GM12878 (cell line): ENCODE data around the gene FYB1. TPM values are rescaled to one million over a fixed set of nuclear protein-coding genes. Genes with fewer than 3 reads are reported as not detected.

Experiments used
- ATAC-seq: fragments of 200-7000 bp; cut with Tn5 transposase; 3 replicates; pipeline ENCODE4 v1.9.1; 2020; ENCODE audit warnings: mild to moderate bottlenecking, moderate library complexity
- BruUV-seq: library from RNA; stranded (reverse); fragments of 400-500 nt; replicated peaks from 2 replicates; lab custom pipeline; 2021; lab: Mats Ljungman, UMichigan
- CTCF ChIA-PET: fragments of 300-600 bp; sonication (Branson Sonifier 250); formaldehyde crosslinking; extraction: SDS; loops from one replicate; lab custom pipeline; 2021; ENCODE audit warnings: inconsistent platforms; lab: Yijun Ruan, JAX
- POLR2A ChIA-PET: fragments of 350-600 bp; formaldehyde crosslinking; extraction: SDS; loops from one replicate; lab custom pipeline; 2021; ENCODE audit warnings: inconsistent platforms; lab: Charles Lee
- RAD21 ChIA-PET: fragments of 300-600 bp; sonication (Branson Sonifier 250); formaldehyde crosslinking; loops from one replicate; lab custom pipeline; 2023; ENCODE audit warnings: antibody characterized with exemption; ENCODE audit not compliant: unreplicated experiment; lab: Charles Lee
- SMC1A ChIA-PET: fragments of 300-600 bp; sonication (Branson Sonifier 250); formaldehyde crosslinking; loops from one replicate; lab custom pipeline; 2023; ENCODE audit not compliant: unreplicated experiment, uncharacterized antibody; lab: Charles Lee
- DNase-seq: peaks from one replicate; pipeline ENCODE4 v3.0.0-alpha.2; 2011; ENCODE audit warnings: low read depth, low spot score
- FAIRE-seq: peaks from 3 replicates; lab custom pipeline; 2011; peaks lifted over from hg19 to GRCh38; lab: Jason Lieb, UNC
- H2AFZ ChIP-seq: 2 replicates; pipeline ENCODE4 v1.6.0; 2011; ENCODE audit warnings: low read depth, low read length, control low read depth; ENCODE audit not compliant: control insufficient read depth
- H3K27ac ChIP-seq: 2 replicates; pipeline ENCODE4 v1.5.1; 2011; ENCODE audit warnings: control low read depth; ENCODE audit not compliant: control insufficient read depth, insufficient read depth
- H3K27me3 ChIP-seq, 2 experiments: replicated peaks in 1 of 2; 2 replicates each; pipeline versions ENCODE4 v1.6.0 to v1.6.1; 2011; ENCODE audit warnings: low read length in 1 of 2; ENCODE audit not compliant: control insufficient read depth in 2 of 2, insufficient read depth in 2 of 2
- H3K36me3 ChIP-seq, 2 experiments: 2 replicates each; pipeline ENCODE4 v1.5.1; 2011; ENCODE audit warnings: low read length in 1 of 2; ENCODE audit not compliant: control insufficient read depth in 2 of 2, insufficient read depth in 2 of 2
- H3K4me1 ChIP-seq: 2 replicates; pipeline ENCODE4 v1.6.1; 2011; ENCODE audit warnings: mild to moderate bottlenecking, low read length, moderate library complexity, mixed read lengths; ENCODE audit not compliant: control insufficient read depth, insufficient read depth
- H3K4me2 ChIP-seq: 2 replicates; pipeline ENCODE4 v1.6.0; 2011; ENCODE audit warnings: control low read depth; ENCODE audit not compliant: control insufficient read depth, insufficient read depth
- H3K4me3 ChIP-seq: fragments of 200-600 bp; sonication (generic); 2 replicates; pipeline ENCODE4 v1.5.1; 2016
- H3K79me2 ChIP-seq: 2 replicates; pipeline ENCODE4 v1.6.0; 2011; ENCODE audit warnings: low read length; ENCODE audit not compliant: control insufficient read depth, insufficient read depth
- H3K9ac ChIP-seq: 2 replicates; pipeline ENCODE4 v1.8.0; 2011; ENCODE audit warnings: low read length, control low read depth, mixed read lengths; ENCODE audit not compliant: control insufficient read depth, insufficient read depth
- H3K9me3 ChIP-seq: replicated peaks from 3 replicates; pipeline ENCODE4 v1.5.1; 2011; ENCODE audit warnings: mild to moderate bottlenecking, low read length; ENCODE audit not compliant: control insufficient read depth, insufficient read depth
- H4K20me1 ChIP-seq: 2 replicates; pipeline ENCODE4 v1.6.0; 2011; ENCODE audit not compliant: control insufficient read depth, insufficient read depth
- BHLHE40 ChIP-seq, 2 experiments: fragments of 450-650 bp in 1 of 2; IDR thresholded peaks; 2 replicates each; pipeline ENCODE4 v1.6.1; 2011 to 2017; ENCODE audit warnings: low read depth in 2 of 2, borderline replicate concordance in 1 of 2, improper control_type of control experiment in 1 of 2, low read length in 1 of 2, mild to moderate bottlenecking in 1 of 2
- BRCA1 ChIP-seq: IDR thresholded peaks from 2 replicates; pipeline ENCODE4 v1.6.1; 2011; ENCODE audit warnings: low read depth, low read length, improper control_type of control experiment
- CHD2 ChIP-seq: IDR thresholded peaks from 2 replicates; pipeline ENCODE4 v1.6.1; 2011; ENCODE audit warnings: low read depth, low read length, improper control_type of control experiment, borderline replicate concordance
- DPF2 ChIP-seq: fragments of 450-650 bp; IDR thresholded peaks from 2 replicates; pipeline ENCODE4 v1.6.1; 2017; ENCODE audit warnings: mild to moderate bottlenecking
- IRF5 ChIP-seq: fragments of 450-650 bp; IDR thresholded peaks from 2 replicates; pipeline ENCODE4 v1.6.1; 2017; ENCODE audit warnings: borderline replicate concordance
- MXI1 ChIP-seq: fragments of 150-350 bp; IDR thresholded peaks from 2 replicates; pipeline ENCODE4 v1.6.1; 2011; ENCODE audit warnings: low read depth, mild to moderate bottlenecking, inconsistent platforms, low read length, improper control_type of control experiment
- RAD51 ChIP-seq: fragments of 450-650 bp; IDR thresholded peaks from 2 replicates; pipeline ENCODE4 v1.6.1; 2016; ENCODE audit warnings: moderate library complexity, mild to moderate bottlenecking, inconsistent platforms
- SMC3 ChIP-seq: IDR thresholded peaks from 2 replicates; pipeline ENCODE4 v1.6.1; 2011; ENCODE audit warnings: low read length, improper control_type of control experiment, borderline replicate concordance
- TAF1 ChIP-seq: IDR thresholded peaks from 2 replicates; pipeline ENCODE4 v1.6.1; 2011; ENCODE audit warnings: mild to moderate bottlenecking, low read depth, low read length, borderline replicate concordance
- TCF3 ChIP-seq: IDR thresholded peaks from 2 replicates; pipeline ENCODE4 v1.6.1; 2012; ENCODE audit warnings: low read depth, mild to moderate bottlenecking, low read length, borderline replicate concordance; ENCODE audit not compliant: insufficient read depth
- TCF7 ChIP-seq: IDR thresholded peaks from 2 replicates; pipeline ENCODE4 v1.6.1; 2014; ENCODE audit warnings: antibody characterized with exemption, borderline replicate concordance
- USF1 ChIP-seq: IDR thresholded peaks from 2 replicates; pipeline ENCODE4 v1.6.1; 2011; ENCODE audit warnings: borderline replicate concordance, low read depth, mild to moderate bottlenecking, moderate library complexity, mixed read lengths, low read length; ENCODE audit not compliant: insufficient read depth; ENCODE audit errors: extremely low read length
- ZNF274 ChIP-seq: IDR thresholded peaks from one replicate; pipeline ENCODE4 v1.8.0; 2011; ENCODE audit not compliant: insufficient read length, insufficient read depth
- ZNF687 ChIP-seq: fragments of 450-650 bp; IDR thresholded peaks from 2 replicates; pipeline ENCODE4 v1.6.1; 2017; ENCODE audit warnings: mild to moderate bottlenecking, moderate library complexity
- WGBS: methylation state at CpG from one replicate; pipeline ENCODE4 v1.1.6; 2016; ENCODE audit warnings: low lambda C conversion rate; ENCODE audit not compliant: insufficient replicate concordance, insufficient coverage; ENCODE audit errors: missing lambda C conversion rate; 5-methylcytosine and 5-hydroxymethylcytosine counted together
- in situ Hi-C: fragments of 300-500 bp; cut with MboI; formaldehyde crosslinking; loops from 9 replicates; pipeline ENCODE4 v1.14.3; 2018; ENCODE audit warnings: mixed read lengths
- intact Hi-C: fragments of 100-400 bp; cut with micrococcal nuclease; formaldehyde crosslinking; loops from one replicate; pipeline ENCODE4 v1.14.2; 2022; ENCODE audit not compliant: unreplicated experiment
- polyA plus RNA-seq, 11 experiments: library from polyadenylated mRNA; depleted of rRNA in 4 of 11; unstranded in 6 of 11; stranded (reverse) in 5 of 11; fragments of >200 nt; fragmentation: Nextera tagmentation in 4 of 11; fragmentation: Illumina TruSeq in 1 of 11; extraction: Ambion mirVana in 4 of 11; extraction: Trizol in 1 of 11; gene quantifications; 1 replicate in 1 of 11; 2 replicates in 10 of 11; pipeline versions ENCODE4 v1.2.1 to v1.2.3, GENCODE V29; 2011 to 2016; ENCODE audit warnings: inconsistent platforms in 2 of 11, missing spikeins in 2 of 11, low read depth in 1 of 11
- total RNA-seq, 4 experiments: library from RNA; depleted of rRNA in 3 of 4; stranded (reverse); fragments of >200 nt in 3 of 4; fragmentation: Illumina TruSeq in 1 of 4; extraction: Trizol in 1 of 4; gene quantifications; 2 replicates each; pipeline versions ENCODE4 v1.2.1 to v1.2.3, GENCODE V29; 2013 to 2021

Gene FYB1
- total and polyA plus RNA-seq, 10 of the 15 experiments (the other 5 are each of a cell fraction or from before 2014, with no cell fraction given), result 0.06 to 4.3 (median 0.25) TPM; not detected in 2

- no peak overlapping the region for H2AFZ ChIP-seq
- no peaks in the 10 kb centered on the region for H3K9me3 ChIP-seq
- H3K4me2 ChIP-seq, result no peak overlapping the region
- no peak overlapping the region for H3K27ac ChIP-seq
- H4K20me1 ChIP-seq, result no peaks in the 10 kb centered on the region
- DNase-seq, result no peak
- no peak for TF ChIP-seq IRF5
- no peak for TF ChIP-seq BRCA1
- no peak for TF ChIP-seq MXI1
- TF ChIP-seq TCF3, result no peak
- TF ChIP-seq RAD51, result peak; percentile 29; the same call in 1 of the 2 replicates
- no peak for TF ChIP-seq TCF7
- TF ChIP-seq TAF1, result no peak
- TF ChIP-seq SMC3, result no peak
- TF ChIP-seq DPF2, result no peak
- peak in 1 of 2 experiments; percentile 27; a peak in 1 of 4 replicates for TF ChIP-seq BHLHE40 (IDR thresholded peaks at IDR 0.05; ENCODE audit: borderline replicate concordance in 1 of 2, low read depth in 2 of 2, low read length in 1 of 2)
- no peak for TF ChIP-seq CHD2
- TF ChIP-seq ZNF274, result no peak
- peak; percentile 22 for TF ChIP-seq USF1
- no peak for TF ChIP-seq ZNF687
- TF ChIP-seq, all 136 proteins: peak for 3
- ATAC-seq (peak; percentile 39; the same call in 1 of the 3 replicates), FAIRE-seq (no peak)
- intact Hi-C loops, result no loop called here
- no peaks in the 10 kb centered on the region for H3K27me3 ChIP-seq
- BruUV-seq, result no TSS peak
- ChIA-PET SMC1A (interaction anchor here (1.5 to 2.1 kb wide), 2 partner anchors 13 to 36 kb away, joined by 4 to 6 read pairs; no protein-coding TSS in a partner anchor), POLR2A (interaction anchor here (1.0 kb wide), 1 partner anchor 23 kb away, joined by 3 read pairs; no protein-coding TSS in a partner anchor), RAD21 (no interaction called here), CTCF (interaction anchor here (1.3 kb wide), 1 partner anchor 212 kb away, joined by 4 read pairs; no protein-coding TSS in a partner anchor)
- H3K9ac ChIP-seq, result no peak overlapping the region
- H3K36me3 ChIP-seq, result no peaks in the 10 kb centered on the region
- H3K79me2 ChIP-seq, result no peaks in the 10 kb centered on the region
- H3K4me1 ChIP-seq, result no peaks in the 10 kb centered on the region
- in situ Hi-C loops, result no loop called here
- 7% methylated on average over 1 of the region's 1 CpG for WGBS
- H3K4me3 ChIP-seq, result no peak overlapping the region
Observed at GRCh38 chr5:39164016-39164415, 55.3 kb downstream of the FYB1 start.
